Keratinocyte (primary cell): ENCODE data around the gene DYNLT2. TPM values are rescaled to one million over a fixed set of nuclear protein-coding genes. Genes with fewer than 3 reads are reported as not detected.

Experiments
- DNase-seq: peaks from one replicate; pipeline ENCODE4 v3.0.0-alpha.2; 2011; ENCODE audit warnings: low read depth, missing footprints, low spot score
- FAIRE-seq: peaks from 2 replicates; lab custom pipeline; 2011; peaks lifted over from hg19 to GRCh38; lab: Jason Lieb, UNC
- H2AFZ ChIP-seq: 2 replicates; pipeline ENCODE4 v1.6.0; 2012; ENCODE audit warnings: low read length, control low read depth, inconsistent platforms; ENCODE audit not compliant: control insufficient read depth
- H3K27ac ChIP-seq: 2 replicates; pipeline ENCODE4 v1.5.1; 2011; ENCODE audit warnings: low read length; ENCODE audit not compliant: control insufficient read depth, insufficient read depth
- H3K27me3 ChIP-seq: 3 replicates; pipeline ENCODE4 v1.6.0; 2011; ENCODE audit warnings: low read length; ENCODE audit not compliant: control insufficient read depth, insufficient read depth; ENCODE audit errors: extremely low read depth
- H3K36me3 ChIP-seq, 2 experiments: 2 replicates in 1 of 2; 3 replicates in 1 of 2; pipeline ENCODE4 v1.5.1; 2011; ENCODE audit warnings: low read length in 2 of 2, mild to moderate bottlenecking in 1 of 2; ENCODE audit not compliant: control insufficient read depth in 2 of 2, insufficient read depth in 2 of 2; ENCODE audit errors: extremely low read depth in 1 of 2
- H3K4me1 ChIP-seq: 3 replicates; pipeline ENCODE4 v1.5.1; 2011; ENCODE audit warnings: low read length; ENCODE audit not compliant: control insufficient read depth, insufficient read depth; ENCODE audit errors: extremely low read depth
- H3K4me2 ChIP-seq: 3 replicates; pipeline ENCODE4 v1.6.0; 2011; ENCODE audit warnings: low read depth, low read length; ENCODE audit not compliant: control insufficient read depth, insufficient read depth; ENCODE audit errors: extremely low read depth
- H3K4me3 ChIP-seq, 3 experiments: fragments of 200-600 bp in 1 of 3; sonication (generic) in 1 of 3; 2 replicates in 2 of 3; 3 replicates in 1 of 3; pipeline ENCODE4 v1.5.1; 2011 to 2016; ENCODE audit warnings: low read length in 3 of 3, mild to moderate bottlenecking in 3 of 3, control low read depth in 2 of 3, inconsistent platforms in 1 of 3, low read depth in 1 of 3, mixed read lengths in 1 of 3, mixed run types in 1 of 3, moderate library complexity in 1 of 3; ENCODE audit not compliant: control insufficient read depth in 2 of 3, insufficient read depth in 2 of 3; ENCODE audit errors: extremely low read depth in 1 of 3
- H3K79me2 ChIP-seq: 2 replicates; pipeline ENCODE4 v1.6.0; 2012; ENCODE audit warnings: low read length; ENCODE audit not compliant: control insufficient read depth, insufficient read depth
- H3K9ac ChIP-seq: 3 replicates; pipeline ENCODE4 v1.6.0; 2011; ENCODE audit warnings: low read length; ENCODE audit not compliant: control insufficient read depth, insufficient read depth; ENCODE audit errors: extremely low read depth
- H3K9me1 ChIP-seq: 3 replicates; pipeline ENCODE4 v1.6.0; 2011; ENCODE audit warnings: low read length; ENCODE audit not compliant: control insufficient read depth, insufficient read depth; ENCODE audit errors: extremely low read depth
- H3K9me3 ChIP-seq: 2 replicates; pipeline ENCODE4 v1.5.1; 2012; ENCODE audit warnings: low read depth, low read length; ENCODE audit not compliant: control insufficient read depth
- H4K20me1 ChIP-seq: 3 replicates; pipeline ENCODE4 v1.6.0; 2011; ENCODE audit warnings: low read length; ENCODE audit not compliant: control insufficient read depth, insufficient read depth; ENCODE audit errors: extremely low read depth
- EZH2 ChIP-seq: IDR thresholded peaks from one replicate; pipeline ENCODE4 v1.6.1; 2012; ENCODE audit warnings: inconsistent platforms, mild to moderate bottlenecking, low read length, moderate library complexity
- dilution Hi-C: fragments of 300-500 bp; cut with MboI; formaldehyde crosslinking; loops from one replicate; pipeline ENCODE4 v1.7.0; 2020; ENCODE audit warnings: low sequenced_read_pairs; ENCODE audit not compliant: extremely low pct_ligation_motif_present
- polyA plus RNA-seq, 5 experiments: library from polyadenylated mRNA; depleted of rRNA in 3 of 5; stranded (reverse) in 3 of 5; stranded (forward) in 1 of 5; unstranded in 1 of 5; fragments of >200 nt; gene quantifications; 1 replicate in 1 of 5; 2 replicates in 3 of 5; 3 replicates in 1 of 5; pipeline versions ENCODE4 v1.2.1 to v1.2.3, GENCODE V29; 2011 to 2012; ENCODE audit warnings: missing spikeins in 2 of 5, low read depth in 1 of 5, low replicate concordance in 1 of 5
- TF ChIP-seq, protein P1 (sequence below), 3 experiments: IDR thresholded peaks in 1 of 3; conservative IDR thresholded peaks in 1 of 3; optimal IDR thresholded peaks in 1 of 3; 2 replicates in 2 of 3; 3 replicates in 1 of 3; pipeline versions ENCODE3 to v1.5.1; 2011; ENCODE audit warnings: low read length in 3 of 3, mild to moderate bottlenecking in 3 of 3, moderate library complexity in 2 of 3, control low read depth in 1 of 3, inconsistent platforms in 1 of 3; ENCODE audit not compliant: insufficient read depth in 2 of 3; ENCODE audit errors: extremely low read depth in 1 of 3

DYNLT2 gene
- polyA plus RNA-seq, 1 donor (not counting 4 experiments of a cell fraction or from before 2014, with no cell fraction given): 0.58 TPM

DNA sequence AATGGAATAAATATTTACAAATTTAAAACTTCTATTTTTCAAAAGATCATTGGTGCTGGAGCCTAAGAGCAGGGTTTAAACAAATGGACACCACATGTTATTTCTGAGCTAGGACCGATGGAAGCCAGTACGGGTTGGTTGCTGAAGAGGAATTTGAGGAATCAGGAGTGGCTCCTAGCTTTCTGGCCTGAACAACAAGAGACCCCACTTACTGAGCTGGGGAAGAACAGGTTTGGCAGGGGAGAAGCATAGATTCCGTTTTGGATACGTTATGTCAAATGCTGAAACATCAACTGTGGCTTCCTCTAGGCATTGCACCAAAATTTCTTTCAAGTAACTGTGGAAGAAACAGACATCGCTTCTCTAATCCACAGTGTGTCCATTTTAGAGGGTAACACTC is 56.2 kb downstream of the DYNLT2 start:
- DNase-seq (no peak), FAIRE-seq (no peak)
- Histone ChIP-seq H3K4me1 (peaks cover 13% of the 10 kb centered on the region), H3K4me3 (no peak overlapping the region), H3K4me2 (no peak overlapping the region), H3K27me3 (no peaks in the 10 kb centered on the region), H3K36me3 (no peaks in the 10 kb centered on the region), H4K20me1 (no peaks in the 10 kb centered on the region), H3K9me3 (no peaks in the 10 kb centered on the region), H3K9ac (no peak overlapping the region), H3K79me2 (peaks cover 39% of the 10 kb centered on the region), H2AFZ (no peak overlapping the region), H3K9me1 (no peaks in the 10 kb centered on the region), H3K27ac (no peak overlapping the region)
- TF ChIP-seq EZH2: no peak
- TF ChIP-seq, protein P1, sequence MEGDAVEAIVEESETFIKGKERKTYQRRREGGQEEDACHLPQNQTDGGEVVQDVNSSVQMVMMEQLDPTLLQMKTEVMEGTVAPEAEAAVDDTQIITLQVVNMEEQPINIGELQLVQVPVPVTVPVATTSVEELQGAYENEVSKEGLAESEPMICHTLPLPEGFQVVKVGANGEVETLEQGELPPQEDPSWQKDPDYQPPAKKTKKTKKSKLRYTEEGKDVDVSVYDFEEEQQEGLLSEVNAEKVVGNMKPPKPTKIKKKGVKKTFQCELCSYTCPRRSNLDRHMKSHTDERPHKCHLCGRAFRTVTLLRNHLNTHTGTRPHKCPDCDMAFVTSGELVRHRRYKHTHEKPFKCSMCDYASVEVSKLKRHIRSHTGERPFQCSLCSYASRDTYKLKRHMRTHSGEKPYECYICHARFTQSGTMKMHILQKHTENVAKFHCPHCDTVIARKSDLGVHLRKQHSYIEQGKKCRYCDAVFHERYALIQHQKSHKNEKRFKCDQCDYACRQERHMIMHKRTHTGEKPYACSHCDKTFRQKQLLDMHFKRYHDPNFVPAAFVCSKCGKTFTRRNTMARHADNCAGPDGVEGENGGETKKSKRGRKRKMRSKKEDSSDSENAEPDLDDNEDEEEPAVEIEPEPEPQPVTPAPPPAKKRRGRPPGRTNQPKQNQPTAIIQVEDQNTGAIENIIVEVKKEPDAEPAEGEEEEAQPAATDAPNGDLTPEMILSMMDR (optimal IDR thresholded peaks at IDR 0.05 in 1 of 3, IDR thresholded peaks at IDR 0.05 in 1 of 3, conservative IDR thresholded peaks at IDR 0.05 in 1 of 3; ENCODE audit: extremely low read depth in 1 of 3, insufficient read depth in 2 of 3, low read length in 3 of 3): no peak
- dilution Hi-C loops: no loop called here

GRCh38 chr6:169692516-169692915 is 58.9 kb downstream of the DYNLT2 start:
- Histone ChIP-seq H3K9me1 (no peaks in the 10 kb centered on the region), H3K4me3 (no peak overlapping the region), H3K4me1 (peaks cover under 1% of the 10 kb centered on the region), H3K4me2 (no peak overlapping the region), H3K9ac (no peak overlapping the region), H3K9me3 (no peaks in the 10 kb centered on the region), H4K20me1 (no peaks in the 10 kb centered on the region), H3K79me2 (peaks cover 27% of the 10 kb centered on the region), H3K27ac (no peak overlapping the region), H2AFZ (no peak overlapping the region), H3K36me3 (peaks cover 3% of the 10 kb centered on the region in 2 experiments), H3K27me3 (no peaks in the 10 kb centered on the region)
- TF ChIP-seq, protein P1 (optimal IDR thresholded peaks at IDR 0.05 in 1 of 3, IDR thresholded peaks at IDR 0.05 in 1 of 3, conservative IDR thresholded peaks at IDR 0.05 in 1 of 3; ENCODE audit: extremely low read depth in 1 of 3, insufficient read depth in 2 of 3, low read length in 3 of 3): no peak
- no peak for TF ChIP-seq EZH2
- dilution Hi-C loops: no loop called here
- no peak for DNase-seq
- no peak for FAIRE-seq
